ENCODE data around the gene NSF.
"Not testable (repeated sequence)": the region's sequence is repeated elsewhere in the genome, so short reads cannot be mapped to it uniquely, and the experiment has no call there.

Gene NSF

GRCh38 chr17:46722662-46723285, 132.3 kb downstream of the NSF start:
- no peak for DNase-seq

GRCh38 chr17:46726206-46726605, 135.7 kb downstream of the NSF start:
- DNase-seq: no peak

- no peak for DNase-seq
These were observed 137.3 kb downstream of the NSF start for GRCh38 chr17:46727572-46728348.

GRCh38 chr17:46730026-46730425, 139.6 kb downstream of the NSF start:
- no peak for DNase-seq

- no peak for DNase-seq
These were observed 140.2 kb downstream of the NSF start for GRCh38 chr17:46730679-46731078.

GRCh38 chr17:46732160-46732559, 141.7 kb downstream of the NSF start:
- no peak for DNase-seq

- DNase-seq: no peak
These were observed 142.4 kb downstream of the NSF start for GRCh38 chr17:46732754-46733398.

- DNase-seq: no peak
These were observed 143.5 kb downstream of the NSF start for GRCh38 chr17:46733837-46734475.

- no peak for DNase-seq
These were observed 145.6 kb downstream of the NSF start for GRCh38 chr17:46736100-46736499.

- no peak for DNase-seq
These were observed 146.9 kb downstream of the NSF start for GRCh38 chr17:46737326-46737725.

- DNase-seq: no peak
These were observed 148.1 kb downstream of the NSF start for GRCh38 chr17:46738544-46738943.

- no peak for DNase-seq
These were observed 149.5 kb downstream of the NSF start for GRCh38 chr17:46739982-46740381.

GRCh38 chr17:46741122-46741730, 150.8 kb downstream of the NSF start:
- no peak for DNase-seq

GRCh38 chr17:46742565-46743270, 152.2 kb downstream of the NSF start:
- DNase-seq: no peak

- no peak for DNase-seq
These were observed 154.0 kb downstream of the NSF start for GRCh38 chr17:46744441-46744840.

- no peak for DNase-seq
These were observed 154.9 kb downstream of the NSF start for GRCh38 chr17:46745376-46745775.

GRCh38 chr17:46751425-46751824, 161.0 kb downstream of the NSF start:
- no peak for DNase-seq

GRCh38 chr17:46753776-46754175, 163.3 kb downstream of the NSF start:
- DNase-seq: no peak

GRCh38 chr17:46756081-46756735, 165.7 kb downstream of the NSF start:
- no peak for DNase-seq

- no peak for DNase-seq
These were observed 166.4 kb downstream of the NSF start for GRCh38 chr17:46756861-46757260.

GRCh38 chr17:46757588-46757987, 167.1 kb downstream of the NSF start:
- not testable (repeated sequence) for DNase-seq

GRCh38 chr17:46758614-46759013, 168.1 kb downstream of the NSF start:
- DNase-seq: no peak
